GM06990 (cell line): ENCODE measurements around the gene LMX1A.

Source experiments
- DNase-seq: peaks from one replicate; pipeline ENCODE4 v3.0.0-alpha.2; 2011; ENCODE audit not compliant: insufficient read length; ENCODE audit errors: extremely low read depth
- H3K27me3 ChIP-seq: replicated peaks from 2 replicates; pipeline ENCODE4 v1.6.0; 2011; ENCODE audit warnings: low read length; ENCODE audit not compliant: control insufficient read depth, insufficient read depth
- H3K36me3 ChIP-seq: 2 replicates; pipeline ENCODE4 v1.5.1; 2011; ENCODE audit warnings: low read length; ENCODE audit not compliant: control insufficient read depth, insufficient read depth
- H3K4me3 ChIP-seq: replicated peaks from 2 replicates; pipeline ENCODE4 v1.5.1; 2011; ENCODE audit warnings: low read depth, mild to moderate bottlenecking, control low read depth, low read length
- CTCF ChIP-seq: IDR thresholded peaks from 2 replicates; pipeline ENCODE4 v1.5.1; 2011; ENCODE audit warnings: low read length, control low read depth, mild to moderate bottlenecking, inconsistent platforms; ENCODE audit not compliant: insufficient read depth, poor library complexity, severe bottlenecking

Gene LMX1A

DNA sequence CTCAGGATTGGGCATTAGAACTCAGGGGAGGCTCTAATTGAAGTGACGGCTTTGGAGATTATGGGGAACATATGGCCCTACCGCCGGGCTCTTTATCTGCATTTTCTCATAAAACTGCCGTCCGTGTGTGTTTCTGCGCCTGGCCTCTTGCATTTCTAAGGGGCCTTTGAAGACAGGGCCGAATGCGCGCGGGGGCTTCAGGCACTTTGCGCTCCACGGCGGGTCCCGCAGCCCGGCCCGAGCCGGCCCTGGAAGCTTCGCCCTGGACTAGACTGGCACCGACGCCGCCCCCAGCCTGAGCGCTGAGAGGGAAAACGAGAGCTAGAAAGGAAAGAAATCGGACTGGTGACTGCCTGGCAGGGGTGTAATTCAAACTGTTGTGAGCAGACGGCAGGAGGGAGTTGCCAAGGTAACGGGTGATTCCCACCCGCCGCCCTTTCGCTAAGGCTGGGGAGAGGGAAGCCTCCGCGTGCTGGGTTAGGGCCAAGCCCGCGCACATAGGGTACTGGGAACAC is 120.7 kb downstream of the LMX1A start:
- Histone ChIP-seq H3K4me3 (no peak overlapping the region), H3K27me3 (no peaks in the 10 kb centered on the region; the same call in 1 of the 2 replicates), H3K36me3 (no peaks in the 10 kb centered on the region)
- no peak for TF ChIP-seq CTCF
- no peak for DNase-seq

DNA sequence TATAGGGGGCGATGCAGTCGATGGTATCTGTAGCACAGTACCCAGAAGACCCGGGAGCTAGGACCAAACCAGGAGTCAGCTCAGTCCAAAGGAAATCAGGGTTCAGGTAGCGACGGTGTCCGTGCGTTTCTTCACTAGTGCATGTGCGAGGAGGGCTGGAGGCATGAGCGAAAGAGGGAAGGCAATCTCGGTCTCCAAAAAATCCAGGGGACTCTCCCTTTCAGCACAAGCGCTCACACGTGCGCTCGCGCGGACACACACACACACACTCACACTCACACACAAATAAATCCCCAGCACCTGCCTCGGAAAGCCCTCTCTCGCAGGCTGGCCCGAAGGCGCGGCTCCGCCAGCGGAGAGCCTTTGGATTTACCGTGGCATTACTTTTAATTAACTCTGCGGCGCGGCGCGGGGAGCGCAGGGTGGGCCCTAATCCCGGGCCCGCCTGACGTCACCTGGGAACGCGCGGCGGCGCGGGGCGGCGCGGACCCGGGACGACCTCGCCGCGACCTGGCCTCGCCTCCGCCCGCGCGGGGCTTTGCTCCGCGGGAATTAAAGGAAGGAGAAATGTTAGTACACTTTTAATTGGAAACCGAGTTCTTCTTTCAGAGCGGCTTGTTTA is 121.2 kb downstream of the LMX1A start:
- Histone ChIP-seq H3K4me3 (no peak overlapping the region), H3K27me3 (no peaks in the 10 kb centered on the region; the same call in 1 of the 2 replicates), H3K36me3 (no peaks in the 10 kb centered on the region)
- TF ChIP-seq CTCF = no peak
- no peak for DNase-seq

GRCh38 chr1:165234149-165234548 is 122.4 kb downstream of the LMX1A start:
- no peak for DNase-seq
- H3K36me3 ChIP-seq = no peaks in the 10 kb centered on the region
- no peak overlapping the region for H3K4me3 ChIP-seq
- H3K27me3 ChIP-seq = no peaks in the 10 kb centered on the region; the same call in 1 of the 2 replicates
- TF ChIP-seq CTCF = no peak

- DNase-seq = no peak
- Histone ChIP-seq H3K27me3 (no peaks in the 10 kb centered on the region; the same call in 1 of the 2 replicates), H3K36me3 (no peaks in the 10 kb centered on the region), H3K4me3 (no peak overlapping the region)
- no peak for TF ChIP-seq CTCF
These were observed 127.8 kb downstream of the LMX1A start for GRCh38 chr1:165228676-165229075.

DNA sequence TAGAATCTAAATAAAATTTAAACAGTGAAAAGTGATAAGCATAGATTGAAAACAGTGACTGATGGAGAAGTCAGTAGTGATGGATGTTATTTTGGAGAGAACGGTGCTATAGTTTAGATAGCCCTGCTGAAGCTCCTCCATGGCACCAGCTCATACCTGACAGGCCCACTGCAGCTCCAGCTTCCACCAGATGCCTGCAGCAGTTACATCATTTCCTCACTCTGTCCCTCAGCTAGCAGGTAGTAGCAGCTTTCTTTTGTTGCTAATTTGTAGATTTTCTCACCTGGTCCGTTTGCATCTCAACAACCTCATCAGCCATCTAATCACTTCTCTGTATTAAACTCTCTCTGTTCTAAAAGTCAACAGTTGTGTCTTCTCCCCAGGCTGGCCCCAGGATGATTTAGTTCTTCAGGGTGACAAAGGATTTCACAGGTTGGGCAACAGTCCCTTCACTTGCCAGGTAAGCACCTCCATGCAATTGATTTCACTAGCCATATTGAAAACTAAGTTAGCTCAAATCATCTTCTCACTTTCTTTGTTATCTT is 128.3 kb downstream of the LMX1A start:
- Histone ChIP-seq H3K4me3 (no peak overlapping the region), H3K27me3 (no peaks in the 10 kb centered on the region; the same call in 1 of the 2 replicates), H3K36me3 (no peaks in the 10 kb centered on the region)
- TF ChIP-seq CTCF = no peak
- DNase-seq = no peak
